Right forelimb (tissue), 1 donor: ENCODE results near the gene SLC43A2.
"Not testable (repeated sequence)": the region's sequence is repeated elsewhere in the genome, so short reads cannot be mapped to it uniquely, and the experiment has no call there.

ENCODE experiments used
- DNase-seq: peaks from one replicate; pipeline ENCODE4 v3.0.0-alpha.2; 2018

The SLC43A2 gene

GRCh38 chr17:1533661-1534325 lies 94.8 kb downstream of the SLC43A2 start:
- DNase-seq, result no peak

GRCh38 chr17:1532836-1533602 lies 95.6 kb downstream of the SLC43A2 start:
- DNase-seq, result no peak

GRCh38 chr17:1529863-1530262 lies 98.8 kb downstream of the SLC43A2 start:
- no peak for DNase-seq

GRCh38 chr17:1526876-1527275 lies 101.8 kb downstream of the SLC43A2 start:
- not testable (repeated sequence) for DNase-seq

GRCh38 chr17:1522626-1523025 lies 106.0 kb downstream of the SLC43A2 start:
- no peak for DNase-seq

- DNase-seq, result no peak
These were observed 107.5 kb downstream of the SLC43A2 start for GRCh38 chr17:1521086-1521640.

GRCh38 chr17:1519678-1520077 lies 109.0 kb downstream of the SLC43A2 start:
- no peak for DNase-seq
